Measurements from ENCODE around the gene UNC93B1.

Gene UNC93B1

GRCh38 chr11:68003846-68004550 lies at the start of gene UNC93B1:
TSS of gene UNC93B1 (minus strand) at chr11:68004097. CDS start at chr11:68004043, 54 bp downstream.
- no peak for TF ChIP-seq CTCF (conservative IDR thresholded peaks at IDR 0.05; ENCODE audit: low read length)
- TF ChIP-seq EZH2phosphoT487 (IDR thresholded peaks at IDR 0.05; ENCODE audit: borderline replicate concordance) = no peak
- H3K9me2 ChIP-seq (replicated peaks; ENCODE audit: low read depth, low read length) = no peaks in the 10 kb centered on the region
- H3F3A ChIP-seq (ENCODE audit: low read depth) = no peaks in the 10 kb centered on the region
- H3K4me1 ChIP-seq (ENCODE audit: insufficient read depth, low read length, poor library complexity, severe bottlenecking) = peaks cover 12% of the 10 kb centered on the region
- no peaks in the 10 kb centered on the region for H3K79me2 ChIP-seq (ENCODE audit: insufficient read depth, low read length)
- H3K36me3 ChIP-seq (ENCODE audit: insufficient read depth, low read length) = no peaks in the 10 kb centered on the region
- H3K9ac ChIP-seq (ENCODE audit: low read depth, low read length, poor library complexity, severe bottlenecking) = no peak within 1 kb of the TSS
- H3K4me3 ChIP-seq (ENCODE audit: low read length, poor library complexity, severe bottlenecking) = peak within 1 kb of the TSS; percentile 63
- 0 out of 2 replicates have a peak within 1 kb of the TSS, but pooled peaks have one; percentile 36 for H2AFZ ChIP-seq (ENCODE audit: low read length)
- peak within 1 kb of the TSS; percentile 57 for H3K4me2 ChIP-seq (ENCODE audit: low read depth, low read length, poor library complexity, severe bottlenecking)
- H4K20me1 ChIP-seq (ENCODE audit: insufficient read depth, low read length, poor library complexity, severe bottlenecking) = no peaks in the 10 kb centered on the region
- no peaks in the 10 kb centered on the region for H3K9me3 ChIP-seq (ENCODE audit: insufficient read depth, low read depth, low read length)
- H3K27me3 ChIP-seq (ENCODE audit: insufficient read depth, low read length, poor library complexity, severe bottlenecking) = no peaks in the 10 kb centered on the region

- Histone ChIP-seq H3K9me3 (ENCODE audit: insufficient read depth, low read depth, low read length) (no peaks in the 10 kb centered on the region), H3K4me2 (ENCODE audit: low read depth, low read length, poor library complexity, severe bottlenecking) (no peak overlapping the region), H3F3A (ENCODE audit: low read depth) (no peaks in the 10 kb centered on the region), H3K36me3 (ENCODE audit: insufficient read depth, low read length) (peaks cover 5% of the 10 kb centered on the region; the same call in 1 of the 2 replicates), H3K4me1 (ENCODE audit: insufficient read depth, low read length, poor library complexity, severe bottlenecking) (no peaks in the 10 kb centered on the region), H3K9ac (ENCODE audit: low read depth, low read length, poor library complexity, severe bottlenecking) (no peak overlapping the region), H3K27me3 (ENCODE audit: insufficient read depth, low read length, poor library complexity, severe bottlenecking) (no peaks in the 10 kb centered on the region), H2AFZ (ENCODE audit: low read length) (no peak overlapping the region), H3K79me2 (ENCODE audit: insufficient read depth, low read length) (no peaks in the 10 kb centered on the region), H3K4me3 (ENCODE audit: low read length, poor library complexity, severe bottlenecking) (no peak overlapping the region), H3K9me2 (replicated peaks; ENCODE audit: low read depth, low read length) (no peaks in the 10 kb centered on the region), H4K20me1 (ENCODE audit: insufficient read depth, low read length, poor library complexity, severe bottlenecking) (no peaks in the 10 kb centered on the region)
- TF ChIP-seq EZH2phosphoT487 (IDR thresholded peaks at IDR 0.05; ENCODE audit: borderline replicate concordance) = no peak
- TF ChIP-seq CTCF (conservative IDR thresholded peaks at IDR 0.05; ENCODE audit: low read length) = no peak
These were observed 49.2 kb upstream of the UNC93B1 start for GRCh38 chr11:68053117-68053516.

GRCh38 chr11:68052137-68052873 lies 48.4 kb upstream of the UNC93B1 start:
- Histone ChIP-seq H3F3A (ENCODE audit: low read depth) (no peaks in the 10 kb centered on the region), H3K9me2 (replicated peaks; ENCODE audit: low read depth, low read length) (no peaks in the 10 kb centered on the region), H3K4me3 (ENCODE audit: low read length, poor library complexity, severe bottlenecking) (no peak overlapping the region), H3K9me3 (ENCODE audit: insufficient read depth, low read depth, low read length) (no peaks in the 10 kb centered on the region), H4K20me1 (ENCODE audit: insufficient read depth, low read length, poor library complexity, severe bottlenecking) (no peaks in the 10 kb centered on the region), H3K9ac (ENCODE audit: low read depth, low read length, poor library complexity, severe bottlenecking) (no peak overlapping the region), H2AFZ (ENCODE audit: low read length) (no peak overlapping the region), H3K4me1 (ENCODE audit: insufficient read depth, low read length, poor library complexity, severe bottlenecking) (no peaks in the 10 kb centered on the region), H3K36me3 (ENCODE audit: insufficient read depth, low read length) (no peaks in the 10 kb centered on the region), H3K79me2 (ENCODE audit: insufficient read depth, low read length) (no peaks in the 10 kb centered on the region), H3K4me2 (ENCODE audit: low read depth, low read length, poor library complexity, severe bottlenecking) (no peak overlapping the region), H3K27me3 (ENCODE audit: insufficient read depth, low read length, poor library complexity, severe bottlenecking) (no peaks in the 10 kb centered on the region)
- TF ChIP-seq EZH2phosphoT487 (IDR thresholded peaks at IDR 0.05; ENCODE audit: borderline replicate concordance) = no peak
- no peak for TF ChIP-seq CTCF (conservative IDR thresholded peaks at IDR 0.05; ENCODE audit: low read length)

All from Loucy (cell line).